SK-N-SH treated with all-trans-retinoic acid at 6 μM for 48 hours (cell line): ENCODE data around the gene SLC13A2.

Experiments
- ATAC-seq: fragments of 200-7000 bp; cut with Tn5 transposase; 3 replicates; pipeline ENCODE4 v1.9.1; 2020; ENCODE audit warnings: mild to moderate bottlenecking, moderate library complexity
- ARNTL ChIP-seq: fragments of 450-650 bp; formaldehyde crosslinking; IDR thresholded peaks from 2 replicates; pipeline ENCODE4 v1.5.0; 2020; ENCODE audit warnings: low read depth, mild to moderate bottlenecking, moderate library complexity, borderline replicate concordance
- BACH2 ChIP-seq: fragments of 250-450 bp; sonication (Bioruptor Pico); IDR thresholded peaks from 2 replicates; pipeline ENCODE4 v1.9.0; 2021; ENCODE audit warnings: mild to moderate bottlenecking, borderline replicate concordance
- CSDC2 ChIP-seq: fragments of 250-450 bp; sonication (Bioruptor Pico); IDR thresholded peaks from 2 replicates; pipeline ENCODE4 v1.5.0; 2020; ENCODE audit warnings: mild to moderate bottlenecking, moderate library complexity
- OSR1 ChIP-seq: fragments of 250-450 bp; sonication (Bioruptor Pico); IDR thresholded peaks from 2 replicates; pipeline ENCODE4 v1.8.0; 2022; ENCODE audit warnings: moderate library complexity, mild to moderate bottlenecking, inconsistent platforms
- PPARA ChIP-seq: fragments of 250-450 bp; sonication (Bioruptor Pico); IDR thresholded peaks from 2 replicates; pipeline ENCODE4 v1.5.0; 2020; ENCODE audit warnings: mild to moderate bottlenecking, borderline replicate concordance
- SNAI2 ChIP-seq: fragments of 250-450 bp; sonication (Bioruptor Pico); IDR thresholded peaks from 2 replicates; pipeline ENCODE4 v1.5.0; 2020; ENCODE audit warnings: mild to moderate bottlenecking, moderate library complexity
- TCF4 ChIP-seq: fragments of 250-450 bp; sonication (Bioruptor Pico); IDR thresholded peaks from 2 replicates; pipeline ENCODE4 v1.8.0; 2021; ENCODE audit warnings: mild to moderate bottlenecking, moderate library complexity, borderline replicate concordance
- TOX ChIP-seq: fragments of 250-450 bp; sonication (Bioruptor Pico); IDR thresholded peaks from 2 replicates; pipeline ENCODE4 v1.8.0; 2021; ENCODE audit warnings: mild to moderate bottlenecking, moderate library complexity, borderline replicate concordance
- ZFP30 ChIP-seq: fragments of 450-650 bp; formaldehyde crosslinking; IDR thresholded peaks from 2 replicates; pipeline ENCODE4 v1.5.0; 2022; ENCODE audit warnings: mild to moderate bottlenecking, moderate library complexity
- ZNF70 ChIP-seq: fragments of 450-650 bp; formaldehyde crosslinking; IDR thresholded peaks from 2 replicates; pipeline ENCODE4 v1.5.0; 2020; ENCODE audit warnings: mild to moderate bottlenecking, moderate library complexity
- TF ChIP-seq, protein P1 (sequence below): fragments of 250-450 bp; sonication (Bioruptor Pico); IDR thresholded peaks from 2 replicates; pipeline ENCODE4 v1.5.0; 2020; ENCODE audit warnings: mild to moderate bottlenecking, moderate library complexity
- TF ChIP-seq, protein P2 (sequence below): fragments of 250-450 bp; sonication (Bioruptor Pico); IDR thresholded peaks from 2 replicates; pipeline ENCODE4 v1.5.1; 2021; ENCODE audit warnings: mild to moderate bottlenecking, moderate library complexity
- TF ChIP-seq, protein P3 (sequence below): fragments of 250-450 bp; sonication (Bioruptor Pico); IDR thresholded peaks from 2 replicates; pipeline ENCODE4 v1.8.0; 2021; ENCODE audit warnings: low read depth, mild to moderate bottlenecking, moderate library complexity, borderline replicate concordance
- TF ChIP-seq, protein P4 (sequence below): fragments of 250-450 bp; sonication (Bioruptor Pico); IDR thresholded peaks from 2 replicates; pipeline ENCODE4 v1.8.0; 2020; ENCODE audit warnings: mild to moderate bottlenecking, moderate library complexity, borderline replicate concordance

SLC13A2 gene

DNA sequence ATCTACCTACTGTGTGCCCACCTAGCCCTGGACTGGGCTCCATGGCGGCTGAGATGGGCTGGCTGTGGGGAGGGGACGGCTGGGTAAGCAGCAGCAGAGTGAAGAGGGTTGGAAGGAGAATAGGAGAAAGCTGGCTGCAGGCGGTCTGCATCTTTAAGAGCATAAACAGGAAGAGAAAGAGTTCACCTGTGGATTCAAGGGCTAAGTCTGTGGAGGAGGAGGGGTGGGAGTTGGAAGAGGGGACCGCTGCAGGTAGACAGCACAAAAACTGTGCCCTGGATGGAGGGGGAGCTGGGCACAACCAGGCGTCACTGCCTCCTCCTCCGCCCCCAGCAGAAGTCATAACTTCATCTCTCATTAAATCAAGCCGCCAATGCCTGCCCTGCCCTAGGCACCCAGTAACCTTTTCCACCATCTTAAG is 677 bp downstream of the SLC13A2 start:
- ATAC-seq: no peak

DNA sequence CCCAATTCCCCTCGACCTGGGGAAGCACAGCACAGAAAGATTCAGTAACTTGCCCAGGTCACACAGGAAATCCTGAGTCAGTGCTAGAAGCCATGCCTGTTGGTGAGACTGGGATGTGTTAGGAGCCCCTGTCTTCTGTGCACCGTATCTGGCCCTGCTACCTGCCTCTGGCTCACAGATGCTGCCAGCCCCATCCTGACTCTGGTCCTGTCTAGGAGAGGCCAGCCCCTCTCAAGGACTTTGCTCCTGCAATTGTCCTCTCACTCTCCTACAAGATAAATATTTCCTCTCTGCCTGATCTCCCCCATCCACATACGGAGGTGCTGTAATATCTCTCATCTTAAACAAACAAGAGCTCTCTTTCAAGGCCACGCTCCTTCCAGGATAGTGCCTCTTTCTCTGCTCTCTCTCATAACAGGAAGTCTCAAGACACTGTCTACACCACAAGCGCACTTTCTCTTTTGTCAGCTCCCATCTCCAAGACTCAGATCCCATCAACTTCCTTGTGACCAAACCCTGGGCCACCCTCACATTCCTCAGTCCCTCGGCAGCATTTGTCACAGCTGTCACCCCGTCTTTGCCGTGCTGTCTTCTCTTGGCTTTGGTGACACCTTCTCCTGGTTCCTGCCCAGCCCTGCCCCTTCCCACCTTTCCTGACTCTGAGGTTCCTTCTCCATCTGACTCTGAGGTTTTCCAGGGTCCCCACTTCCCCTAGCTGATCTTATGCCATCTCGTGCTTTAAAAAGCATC is 1.9 kb downstream of the SLC13A2 start:
- ATAC-seq: no peak
- TF ChIP-seq ZNF70 (CRISPR knock-in tag) (no peak), PPARA (CRISPR knock-in tag) (no peak)
- TF ChIP-seq, protein P1, sequence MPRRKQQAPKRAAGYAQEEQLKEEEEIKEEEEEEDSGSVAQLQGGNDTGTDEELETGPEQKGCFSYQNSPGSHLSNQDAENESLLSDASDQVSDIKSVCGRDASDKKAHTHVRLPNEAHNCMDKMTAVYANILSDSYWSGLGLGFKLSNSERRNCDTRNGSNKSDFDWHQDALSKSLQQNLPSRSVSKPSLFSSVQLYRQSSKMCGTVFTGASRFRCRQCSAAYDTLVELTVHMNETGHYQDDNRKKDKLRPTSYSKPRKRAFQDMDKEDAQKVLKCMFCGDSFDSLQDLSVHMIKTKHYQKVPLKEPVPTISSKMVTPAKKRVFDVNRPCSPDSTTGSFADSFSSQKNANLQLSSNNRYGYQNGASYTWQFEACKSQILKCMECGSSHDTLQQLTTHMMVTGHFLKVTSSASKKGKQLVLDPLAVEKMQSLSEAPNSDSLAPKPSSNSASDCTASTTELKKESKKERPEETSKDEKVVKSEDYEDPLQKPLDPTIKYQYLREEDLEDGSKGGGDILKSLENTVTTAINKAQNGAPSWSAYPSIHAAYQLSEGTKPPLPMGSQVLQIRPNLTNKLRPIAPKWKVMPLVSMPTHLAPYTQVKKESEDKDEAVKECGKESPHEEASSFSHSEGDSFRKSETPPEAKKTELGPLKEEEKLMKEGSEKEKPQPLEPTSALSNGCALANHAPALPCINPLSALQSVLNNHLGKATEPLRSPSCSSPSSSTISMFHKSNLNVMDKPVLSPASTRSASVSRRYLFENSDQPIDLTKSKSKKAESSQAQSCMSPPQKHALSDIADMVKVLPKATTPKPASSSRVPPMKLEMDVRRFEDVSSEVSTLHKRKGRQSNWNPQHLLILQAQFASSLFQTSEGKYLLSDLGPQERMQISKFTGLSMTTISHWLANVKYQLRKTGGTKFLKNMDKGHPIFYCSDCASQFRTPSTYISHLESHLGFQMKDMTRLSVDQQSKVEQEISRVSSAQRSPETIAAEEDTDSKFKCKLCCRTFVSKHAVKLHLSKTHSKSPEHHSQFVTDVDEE: no peak

More for the DNA sequence above, 677 bp downstream of the SLC13A2 start:
- TF ChIP-seq CSDC2 (no peak), OSR1 (no peak), TOX (CRISPR knock-in tag) (no peak), ZNF70 (CRISPR knock-in tag) (no peak), BACH2 (CRISPR knock-in tag) (no peak), PPARA (CRISPR knock-in tag) (no peak), TCF4 (CRISPR knock-in tag) (no peak)
- TF ChIP-seq, protein P2, sequence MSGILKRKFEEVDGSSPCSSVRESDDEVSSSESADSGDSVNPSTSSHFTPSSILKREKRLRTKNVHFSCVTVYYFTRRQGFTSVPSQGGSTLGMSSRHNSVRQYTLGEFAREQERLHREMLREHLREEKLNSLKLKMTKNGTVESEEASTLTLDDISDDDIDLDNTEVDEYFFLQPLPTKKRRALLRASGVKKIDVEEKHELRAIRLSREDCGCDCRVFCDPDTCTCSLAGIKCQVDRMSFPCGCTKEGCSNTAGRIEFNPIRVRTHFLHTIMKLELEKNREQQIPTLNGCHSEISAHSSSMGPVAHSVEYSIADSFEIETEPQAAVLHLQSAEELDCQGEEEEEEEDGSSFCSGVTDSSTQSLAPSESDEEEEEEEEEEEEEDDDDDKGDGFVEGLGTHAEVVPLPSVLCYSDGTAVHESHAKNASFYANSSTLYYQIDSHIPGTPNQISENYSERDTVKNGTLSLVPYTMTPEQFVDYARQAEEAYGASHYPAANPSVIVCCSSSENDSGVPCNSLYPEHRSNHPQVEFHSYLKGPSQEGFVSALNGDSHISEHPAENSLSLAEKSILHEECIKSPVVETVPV: no peak
- TF ChIP-seq, all 23 proteins: peak for 0

DNA sequence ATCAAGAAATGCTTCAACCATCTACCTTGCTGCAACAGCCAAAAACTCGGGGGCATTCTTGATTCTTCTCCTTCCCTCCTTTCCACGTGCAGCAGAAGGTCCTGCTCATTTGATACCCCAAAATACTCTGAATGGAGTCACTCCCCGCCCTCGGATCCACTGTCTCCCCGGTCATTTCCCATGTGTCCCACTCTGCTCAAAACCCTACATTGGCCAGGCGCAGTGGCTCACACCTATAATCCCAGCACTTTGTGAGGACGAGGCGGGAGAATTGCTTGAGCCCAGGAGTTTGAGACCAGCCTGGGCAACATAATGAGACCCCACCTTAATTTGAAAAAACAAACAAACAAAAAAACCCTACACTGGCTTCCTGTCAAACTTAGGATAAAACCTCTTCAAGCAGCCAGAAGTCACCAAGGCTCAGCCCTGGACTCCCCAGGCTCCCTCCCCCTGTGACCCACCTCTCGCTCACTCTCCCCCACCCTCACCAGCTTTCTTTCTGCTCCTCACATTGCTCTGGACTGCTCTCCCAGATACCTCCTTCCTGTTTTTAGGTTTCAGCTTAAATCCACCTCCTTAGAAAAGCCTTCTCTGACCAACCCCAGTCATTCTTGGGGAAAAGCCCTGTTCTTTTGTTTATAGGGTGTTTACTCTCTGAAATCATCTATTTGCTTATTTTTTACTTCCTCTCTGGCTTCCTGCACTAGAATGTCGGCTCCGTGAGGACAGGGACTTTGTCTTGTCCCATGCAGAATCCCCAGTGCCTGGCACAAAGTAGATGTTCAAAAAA is 2.8 kb downstream of the SLC13A2 start:
- no peak for ATAC-seq
- TF ChIP-seq ZFP30 (CRISPR knock-in tag): no peak
- TF ChIP-seq BACH2 (CRISPR knock-in tag): no peak
- no peak for TF ChIP-seq TOX (CRISPR knock-in tag)
- no peak for TF ChIP-seq TCF4 (CRISPR knock-in tag)
- no peak for TF ChIP-seq SNAI2 (CRISPR knock-in tag)

DNA sequence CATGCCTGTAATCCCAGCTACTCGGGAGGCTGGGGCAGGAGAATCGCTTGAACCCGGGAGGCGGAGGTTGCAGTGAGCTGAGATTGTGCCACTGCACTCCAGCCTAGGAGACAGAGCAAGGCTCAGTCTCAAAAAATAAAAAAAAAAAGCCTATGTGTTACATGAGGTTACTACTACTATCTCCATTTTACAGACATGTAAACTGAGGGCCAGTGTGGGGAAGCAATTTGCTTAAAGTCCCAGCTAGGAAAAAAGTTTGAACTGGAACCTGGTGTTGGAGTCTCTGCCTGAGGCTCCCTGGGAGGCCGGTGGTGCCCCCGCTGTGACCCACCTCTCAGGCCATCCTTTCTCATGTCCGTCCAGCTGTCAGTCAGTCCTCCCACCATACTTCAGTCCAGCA is 4.5 kb downstream of the SLC13A2 start:
- ATAC-seq: no peak
- TF ChIP-seq ARNTL (CRISPR knock-in tag) (no peak), TCF4 (CRISPR knock-in tag) (no peak), PPARA (CRISPR knock-in tag) (no peak), OSR1 (no peak), SNAI2 (CRISPR knock-in tag) (no peak)
- TF ChIP-seq, protein P1: no peak
- TF ChIP-seq, protein P3, sequence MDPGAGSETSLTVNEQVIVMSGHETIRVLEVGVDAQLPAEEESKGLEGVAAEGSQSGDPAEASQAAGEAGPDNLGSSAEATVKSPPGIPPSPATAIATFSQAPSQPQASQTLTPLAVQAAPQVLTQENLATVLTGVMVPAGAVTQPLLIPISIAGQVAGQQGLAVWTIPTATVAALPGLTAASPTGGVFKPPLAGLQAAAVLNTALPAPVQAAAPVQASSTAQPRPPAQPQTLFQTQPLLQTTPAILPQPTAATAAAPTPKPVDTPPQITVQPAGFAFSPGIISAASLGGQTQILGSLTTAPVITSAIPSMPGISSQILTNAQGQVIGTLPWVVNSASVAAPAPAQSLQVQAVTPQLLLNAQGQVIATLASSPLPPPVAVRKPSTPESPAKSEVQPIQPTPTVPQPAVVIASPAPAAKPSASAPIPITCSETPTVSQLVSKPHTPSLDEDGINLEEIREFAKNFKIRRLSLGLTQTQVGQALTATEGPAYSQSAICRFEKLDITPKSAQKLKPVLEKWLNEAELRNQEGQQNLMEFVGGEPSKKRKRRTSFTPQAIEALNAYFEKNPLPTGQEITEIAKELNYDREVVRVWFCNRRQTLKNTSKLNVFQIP (CRISPR knock-in tag): no peak
- TF ChIP-seq, protein P4, sequence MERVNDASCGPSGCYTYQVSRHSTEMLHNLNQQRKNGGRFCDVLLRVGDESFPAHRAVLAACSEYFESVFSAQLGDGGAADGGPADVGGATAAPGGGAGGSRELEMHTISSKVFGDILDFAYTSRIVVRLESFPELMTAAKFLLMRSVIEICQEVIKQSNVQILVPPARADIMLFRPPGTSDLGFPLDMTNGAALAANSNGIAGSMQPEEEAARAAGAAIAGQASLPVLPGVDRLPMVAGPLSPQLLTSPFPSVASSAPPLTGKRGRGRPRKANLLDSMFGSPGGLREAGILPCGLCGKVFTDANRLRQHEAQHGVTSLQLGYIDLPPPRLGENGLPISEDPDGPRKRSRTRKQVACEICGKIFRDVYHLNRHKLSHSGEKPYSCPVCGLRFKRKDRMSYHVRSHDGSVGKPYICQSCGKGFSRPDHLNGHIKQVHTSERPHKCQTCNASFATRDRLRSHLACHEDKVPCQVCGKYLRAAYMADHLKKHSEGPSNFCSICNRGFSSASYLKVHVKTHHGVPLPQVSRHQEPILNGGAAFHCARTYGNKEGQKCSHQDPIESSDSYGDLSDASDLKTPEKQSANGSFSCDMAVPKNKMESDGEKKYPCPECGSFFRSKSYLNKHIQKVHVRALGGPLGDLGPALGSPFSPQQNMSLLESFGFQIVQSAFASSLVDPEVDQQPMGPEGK: no peak
